Measurements from ENCODE around the gene ART1. TPM values are rescaled to one million over a fixed set of nuclear protein-coding genes. Genes with fewer than 3 reads are reported as not detected.
"Not testable (repeated sequence)": the region's sequence is repeated elsewhere in the genome, so short reads cannot be mapped to it uniquely, and the experiment has no call there.

ART1 gene
- total and polyA plus RNA-seq, 3 experiments from 2014 or later: not detected

GRCh38 chr11:3652514-3652913 is 7.6 kb downstream of the ART1 start:
- H3K4me1 Mint-ChIP-seq; H3K27ac Mint-ChIP-seq; POLR2A ChIA-PET; H3K36me3 ChIP-seq (ENCODE audit: insufficient read depth, low read length); H3K9me3 Mint-ChIP-seq; DNase-seq; H3K4me1 ChIP-seq (ENCODE audit: insufficient read depth, low read length); H3K36me3 Mint-ChIP-seq; H3K4me3 Mint-ChIP-seq; H3K27ac ChIP-seq (ENCODE audit: low read depth, low read length); CTCF ChIA-PET; H3K27me3 ChIP-seq (ENCODE audit: insufficient read depth, low read length, poor library complexity, severe bottlenecking); H3K4me3 ChIP-seq (ENCODE audit: low read length); H3K9me3 ChIP-seq (ENCODE audit: low read length): not testable (repeated sequence)
- peaks cover 11 to 48% of the 10 kb centered on the region in 2 donors for H3K27me3 Mint-ChIP-seq

- POLR2A ChIA-PET: no interaction called here
- Mint-ChIP-seq H3K4me1 (no peaks in the 10 kb centered on the region), H3K9me3 (no peaks in the 10 kb centered on the region), H3K36me3 (no peaks in the 10 kb centered on the region), H3K27me3 (peaks cover 6 to 25% of the 10 kb centered on the region in 2 donors), H3K4me3 (no peak overlapping the region), H3K27ac (no peak overlapping the region)
- peak in 1 of 5 donors; percentile 5 for DNase-seq
- Histone ChIP-seq H3K4me3 (ENCODE audit: low read length) (no peak overlapping the region), H3K4me1 (ENCODE audit: insufficient read depth, low read length) (no peaks in the 10 kb centered on the region), H3K27ac (ENCODE audit: low read depth, low read length) (no peak overlapping the region), H3K27me3 (ENCODE audit: insufficient read depth, low read length, poor library complexity, severe bottlenecking) (no peaks in the 10 kb centered on the region), H3K36me3 (ENCODE audit: insufficient read depth, low read length) (no peaks in the 10 kb centered on the region), H3K9me3 (ENCODE audit: low read length) (no peaks in the 10 kb centered on the region)
- CTCF ChIA-PET: no interaction called here
Measured at GRCh38 chr11:3655547-3655946, 10.6 kb downstream of the ART1 start.

- H3K27me3 ChIP-seq (ENCODE audit: insufficient read depth, low read length, poor library complexity, severe bottlenecking); POLR2A ChIA-PET; H3K4me3 ChIP-seq (ENCODE audit: low read length); H3K4me3 Mint-ChIP-seq; H3K9me3 ChIP-seq (ENCODE audit: low read length); H3K27ac ChIP-seq (ENCODE audit: low read depth, low read length); DNase-seq; H3K36me3 Mint-ChIP-seq; H3K9me3 Mint-ChIP-seq; H3K36me3 ChIP-seq (ENCODE audit: insufficient read depth, low read length); H3K27ac Mint-ChIP-seq; CTCF ChIA-PET; H3K4me1 ChIP-seq (ENCODE audit: insufficient read depth, low read length); H3K4me1 Mint-ChIP-seq: not testable (repeated sequence)
- peaks cover 6 to 18% of the 10 kb centered on the region in 2 donors for H3K27me3 Mint-ChIP-seq
Measured at GRCh38 chr11:3657331-3657730, 12.4 kb downstream of the ART1 start.

- no peak for DNase-seq
- CTCF ChIA-PET: no interaction called here
- Histone ChIP-seq H3K36me3 (ENCODE audit: insufficient read depth, low read length) (no peaks in the 10 kb centered on the region), H3K9me3 (ENCODE audit: low read length) (no peaks in the 10 kb centered on the region), H3K4me1 (ENCODE audit: insufficient read depth, low read length) (no peaks in the 10 kb centered on the region), H3K27ac (ENCODE audit: low read depth, low read length) (no peak overlapping the region), H3K4me3 (ENCODE audit: low read length) (no peak overlapping the region), H3K27me3 (ENCODE audit: insufficient read depth, low read length, poor library complexity, severe bottlenecking) (no peaks in the 10 kb centered on the region)
- no peaks in the 10 kb centered on the region for H3K36me3 Mint-ChIP-seq
- POLR2A ChIA-PET: no interaction called here
- H3K4me3 Mint-ChIP-seq: no peak overlapping the region
- H3K4me1 Mint-ChIP-seq: no peaks in the 10 kb centered on the region
- H3K27me3 Mint-ChIP-seq: peaks cover 6 to 18% of the 10 kb centered on the region in 2 donors
- no peaks in the 10 kb centered on the region for H3K9me3 Mint-ChIP-seq
- no peak overlapping the region for H3K27ac Mint-ChIP-seq
Measured at GRCh38 chr11:3658252-3658651, 13.3 kb downstream of the ART1 start.

- Histone ChIP-seq H3K27me3 (ENCODE audit: insufficient read depth, low read length, poor library complexity, severe bottlenecking) (no peaks in the 10 kb centered on the region), H3K36me3 (ENCODE audit: insufficient read depth, low read length) (no peaks in the 10 kb centered on the region), H3K4me1 (ENCODE audit: insufficient read depth, low read length) (no peaks in the 10 kb centered on the region), H3K4me3 (ENCODE audit: low read length) (no peak overlapping the region), H3K27ac (ENCODE audit: low read depth, low read length) (no peak overlapping the region), H3K9me3 (ENCODE audit: low read length) (no peaks in the 10 kb centered on the region)
- peaks cover 6 to 18% of the 10 kb centered on the region in 2 donors for H3K27me3 Mint-ChIP-seq
- H3K4me3 Mint-ChIP-seq: no peak overlapping the region
- peak overlapping the region in 2 of 8 donors; percentile 21 to 28 for H3K27ac Mint-ChIP-seq
- H3K9me3 Mint-ChIP-seq: no peaks in the 10 kb centered on the region
- CTCF ChIA-PET: no interaction called here
- H3K36me3 Mint-ChIP-seq: peaks cover 0 to 5% (median 0%) of the 10 kb centered on the region in 3 donors
- H3K4me1 Mint-ChIP-seq: no peaks in the 10 kb centered on the region
- POLR2A ChIA-PET: no interaction called here
- no peak for DNase-seq
Measured at GRCh38 chr11:3659595-3660515, 14.9 kb downstream of the ART1 start.

GRCh38 chr11:3660960-3661359 is 16.0 kb downstream of the ART1 start:
- Histone ChIP-seq H3K4me3 (ENCODE audit: low read length) (no peak overlapping the region), H3K36me3 (ENCODE audit: insufficient read depth, low read length) (no peaks in the 10 kb centered on the region), H3K27ac (ENCODE audit: low read depth, low read length) (no peak overlapping the region), H3K9me3 (ENCODE audit: low read length) (no peaks in the 10 kb centered on the region), H3K4me1 (ENCODE audit: insufficient read depth, low read length) (no peaks in the 10 kb centered on the region), H3K27me3 (ENCODE audit: insufficient read depth, low read length, poor library complexity, severe bottlenecking) (no peaks in the 10 kb centered on the region)
- H3K9me3 Mint-ChIP-seq: no peaks in the 10 kb centered on the region
- peaks cover 4 to 13% of the 10 kb centered on the region in 2 donors for H3K27me3 Mint-ChIP-seq
- H3K27ac Mint-ChIP-seq: no peak overlapping the region
- no peak overlapping the region for H3K4me3 Mint-ChIP-seq
- POLR2A ChIA-PET: no interaction called here
- no peaks in the 10 kb centered on the region for H3K4me1 Mint-ChIP-seq
- CTCF ChIA-PET: no interaction called here
- DNase-seq: no peak
- peaks cover 3 to 16% (median 6%) of the 10 kb centered on the region in 3 donors for H3K36me3 Mint-ChIP-seq

GRCh38 chr11:3662856-3663255 is 17.9 kb downstream of the ART1 start:
- Histone ChIP-seq H3K36me3 (ENCODE audit: insufficient read depth, low read length) (no peaks in the 10 kb centered on the region), H3K27ac (ENCODE audit: low read depth, low read length) (no peak overlapping the region), H3K9me3 (ENCODE audit: low read length) (no peaks in the 10 kb centered on the region), H3K4me1 (ENCODE audit: insufficient read depth, low read length) (no peaks in the 10 kb centered on the region), H3K4me3 (ENCODE audit: low read length) (no peak overlapping the region), H3K27me3 (ENCODE audit: insufficient read depth, low read length, poor library complexity, severe bottlenecking) (no peaks in the 10 kb centered on the region)
- Mint-ChIP-seq H3K4me3 (no peak overlapping the region), H3K27ac (peak overlapping the region in 1 of 8 donors; percentile 15), H3K9me3 (no peaks in the 10 kb centered on the region), H3K36me3 (peaks cover 3 to 30% (median 6%) of the 10 kb centered on the region in 3 donors), H3K27me3 (peaks cover 0 to 8% of the 10 kb centered on the region in 2 donors), H3K4me1 (no peaks in the 10 kb centered on the region)
- no peak for DNase-seq
- CTCF ChIA-PET: no interaction called here
- POLR2A ChIA-PET: no interaction called here

- no peaks in the 10 kb centered on the region for H3K27me3 Mint-ChIP-seq
- H3K9me3 Mint-ChIP-seq: no peaks in the 10 kb centered on the region
- H3K27ac ChIP-seq (ENCODE audit: low read depth, low read length): no peak overlapping the region
- H3K27ac Mint-ChIP-seq: peak overlapping the region in 3 of 8 donors; percentile 1 to 59 (median 32)
- H3K4me1 ChIP-seq (ENCODE audit: insufficient read depth, low read length): no peaks in the 10 kb centered on the region
- ChIA-PET POLR2A (no interaction called here), CTCF (no interaction called here)
- H3K4me3 Mint-ChIP-seq: no peak overlapping the region
- no peak overlapping the region for H3K4me3 ChIP-seq (ENCODE audit: low read length)
- no peaks in the 10 kb centered on the region for H3K4me1 Mint-ChIP-seq
- H3K27me3 ChIP-seq (ENCODE audit: insufficient read depth, low read length, poor library complexity, severe bottlenecking): no peaks in the 10 kb centered on the region
- no peak for DNase-seq
- H3K36me3 Mint-ChIP-seq: peaks cover 4 to 43% (median 6%) of the 10 kb centered on the region in 3 donors
- no peaks in the 10 kb centered on the region for H3K9me3 ChIP-seq (ENCODE audit: low read length)
- H3K36me3 ChIP-seq (ENCODE audit: insufficient read depth, low read length): no peaks in the 10 kb centered on the region
Measured at GRCh38 chr11:3664032-3664630, 19.2 kb downstream of the ART1 start.

All from CD8-positive, alpha-beta memory T cell (primary cell).